Ascending aorta (tissue), 2 donors: ENCODE results near the gene DAGLB. TPM values are rescaled to one million over a fixed set of nuclear protein-coding genes. Genes with fewer than 3 reads are reported as not detected.

ENCODE experiments used
- DNase-seq, 2 donors: peaks; one replicate each; pipeline ENCODE4 v3.0.0-alpha.2; 2019; ENCODE audit warnings: low spot score in 2 of 2
- H3K27ac ChIP-seq, 2 donors: fragments of 200-600 bp; sonication (generic); one replicate each; pipeline ENCODE4 v1.5.1; 2016 to 2017; ENCODE audit warnings: mild to moderate bottlenecking in 1 of 2
- H3K27me3 ChIP-seq: fragments of 200-600 bp; sonication (generic); one replicate; pipeline ENCODE4 v1.5.1; 2017
- H3K36me3 ChIP-seq, 2 donors: fragments of 200-600 bp; sonication (generic); one replicate each; pipeline ENCODE4 v1.5.1; 2016
- H3K4me1 ChIP-seq, 2 donors: fragments of 200-600 bp; sonication (generic); one replicate each; pipeline ENCODE4 v1.5.1; 2016 to 2017; ENCODE audit warnings: mild to moderate bottlenecking in 1 of 2
- H3K4me3 ChIP-seq, 2 donors: fragments of 200-600 bp; sonication (generic); one replicate each; pipeline ENCODE4 v1.5.1; 2016 to 2017; ENCODE audit warnings: mild to moderate bottlenecking in 1 of 2
- H3K9me3 ChIP-seq, 2 donors: fragments of 200-600 bp; sonication (generic); one replicate each; pipeline ENCODE4 v1.5.1; 2016
- intact Hi-C: fragments of 100-400 bp; cut with DNase I; formaldehyde crosslinking; loops from one replicate; pipeline ENCODE4 v1.15.1; 2023
- total RNA-seq: library from RNA; depleted of rRNA; stranded (reverse); fragments of >200 nt; gene quantifications from one replicate; pipeline ENCODE4 v1.1.0, GENCODE V29; 2016
- TF ChIP-seq, protein P1 (sequence below), 3 experiments: fragments of 200-600 bp in 2 of 3; fragments of 450-650 bp in 1 of 3; sonication (generic) in 2 of 3; IDR thresholded peaks; one replicate each; pipeline ENCODE4 v1.5.1; 2016 to 2019; ENCODE audit warnings: antibody characterized with exemption in 3 of 3, mild to moderate bottlenecking in 1 of 3, moderate library complexity in 1 of 3

DAGLB gene
- total RNA-seq, 1 donor from 2014 or later, result 5.2 TPM

DNA sequence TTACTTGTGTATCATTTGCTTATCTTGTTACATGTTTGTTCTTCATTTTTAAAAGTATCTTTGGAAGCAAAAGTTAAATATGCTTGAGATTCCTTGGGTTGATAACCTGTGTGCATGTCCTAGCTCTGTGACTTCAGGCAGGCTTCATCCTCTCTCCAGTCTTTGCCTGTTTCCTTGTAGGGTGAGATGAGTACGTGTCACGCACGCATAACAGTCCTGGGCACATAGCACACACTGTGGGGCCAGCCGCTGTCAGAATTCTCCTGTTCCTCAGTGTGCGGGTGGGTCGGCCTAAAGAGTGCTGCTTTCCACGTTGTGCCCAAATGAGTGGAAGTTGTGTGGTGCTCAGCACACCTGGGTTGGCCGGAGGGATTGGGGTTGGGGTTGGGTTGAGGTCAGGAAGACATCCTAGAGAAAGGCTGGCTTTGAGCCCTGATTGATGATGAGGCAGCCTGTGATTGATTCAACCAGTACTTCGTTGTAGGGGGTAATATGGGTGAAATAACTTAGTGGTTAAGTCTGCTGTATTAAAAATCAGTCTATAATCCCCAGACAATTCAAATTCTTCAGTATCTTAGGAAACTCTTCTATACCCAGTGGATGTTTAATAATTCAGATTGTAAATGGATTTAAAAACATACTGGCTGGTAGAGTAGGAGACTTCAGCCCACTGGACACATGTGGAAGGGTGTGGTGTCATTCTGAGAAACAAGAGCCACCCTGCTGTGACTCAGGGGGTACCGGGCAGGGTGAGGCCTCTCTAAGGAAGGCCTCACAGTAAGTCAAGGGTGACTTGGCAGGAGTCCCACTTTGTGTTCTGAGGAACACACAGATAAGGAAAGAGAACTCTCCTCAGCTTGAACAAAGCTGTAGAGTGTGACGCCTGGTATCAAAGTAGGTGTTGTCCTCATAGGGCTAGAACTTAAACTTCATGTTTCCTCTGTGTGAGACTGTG, 54.8 kb downstream of the DAGLB start:
- H3K36me3 ChIP-seq, result peaks cover 20 to 59% of the 10 kb centered on the region in 2 donors

GRCh38 chr7:6389728-6390127, 58.0 kb downstream of the DAGLB start:
- H3K9me3 ChIP-seq, result no peaks in the 10 kb centered on the region
- no peak overlapping the region for H3K4me3 ChIP-seq
- peaks cover 10 to 29% of the 10 kb centered on the region in 2 donors for H3K4me1 ChIP-seq
- peaks cover 20 to 61% of the 10 kb centered on the region in 2 donors for H3K36me3 ChIP-seq
- TF ChIP-seq, protein P1, sequence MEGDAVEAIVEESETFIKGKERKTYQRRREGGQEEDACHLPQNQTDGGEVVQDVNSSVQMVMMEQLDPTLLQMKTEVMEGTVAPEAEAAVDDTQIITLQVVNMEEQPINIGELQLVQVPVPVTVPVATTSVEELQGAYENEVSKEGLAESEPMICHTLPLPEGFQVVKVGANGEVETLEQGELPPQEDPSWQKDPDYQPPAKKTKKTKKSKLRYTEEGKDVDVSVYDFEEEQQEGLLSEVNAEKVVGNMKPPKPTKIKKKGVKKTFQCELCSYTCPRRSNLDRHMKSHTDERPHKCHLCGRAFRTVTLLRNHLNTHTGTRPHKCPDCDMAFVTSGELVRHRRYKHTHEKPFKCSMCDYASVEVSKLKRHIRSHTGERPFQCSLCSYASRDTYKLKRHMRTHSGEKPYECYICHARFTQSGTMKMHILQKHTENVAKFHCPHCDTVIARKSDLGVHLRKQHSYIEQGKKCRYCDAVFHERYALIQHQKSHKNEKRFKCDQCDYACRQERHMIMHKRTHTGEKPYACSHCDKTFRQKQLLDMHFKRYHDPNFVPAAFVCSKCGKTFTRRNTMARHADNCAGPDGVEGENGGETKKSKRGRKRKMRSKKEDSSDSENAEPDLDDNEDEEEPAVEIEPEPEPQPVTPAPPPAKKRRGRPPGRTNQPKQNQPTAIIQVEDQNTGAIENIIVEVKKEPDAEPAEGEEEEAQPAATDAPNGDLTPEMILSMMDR (IDR thresholded peaks at IDR 0.05), result no peak
- no peak overlapping the region for H3K27ac ChIP-seq
- no peaks in the 10 kb centered on the region for H3K27me3 ChIP-seq
- no peak for DNase-seq
- intact Hi-C loops, result no loop called here

More for the DNA sequence above, 54.8 kb downstream of the DAGLB start:
- TF ChIP-seq, protein P1 (IDR thresholded peaks at IDR 0.05), result no peak
- peak overlapping the region; percentile 51 to 56 for H3K27ac ChIP-seq
- H3K27me3 ChIP-seq, result no peaks in the 10 kb centered on the region
- DNase-seq, result peak; percentile 52 to 88
- H3K4me3 ChIP-seq, result no peak overlapping the region
- H3K4me1 ChIP-seq, result peaks cover 6 to 19% of the 10 kb centered on the region in 2 donors
- intact Hi-C loops, result no loop called here
- no peaks in the 10 kb centered on the region for H3K9me3 ChIP-seq

DNA sequence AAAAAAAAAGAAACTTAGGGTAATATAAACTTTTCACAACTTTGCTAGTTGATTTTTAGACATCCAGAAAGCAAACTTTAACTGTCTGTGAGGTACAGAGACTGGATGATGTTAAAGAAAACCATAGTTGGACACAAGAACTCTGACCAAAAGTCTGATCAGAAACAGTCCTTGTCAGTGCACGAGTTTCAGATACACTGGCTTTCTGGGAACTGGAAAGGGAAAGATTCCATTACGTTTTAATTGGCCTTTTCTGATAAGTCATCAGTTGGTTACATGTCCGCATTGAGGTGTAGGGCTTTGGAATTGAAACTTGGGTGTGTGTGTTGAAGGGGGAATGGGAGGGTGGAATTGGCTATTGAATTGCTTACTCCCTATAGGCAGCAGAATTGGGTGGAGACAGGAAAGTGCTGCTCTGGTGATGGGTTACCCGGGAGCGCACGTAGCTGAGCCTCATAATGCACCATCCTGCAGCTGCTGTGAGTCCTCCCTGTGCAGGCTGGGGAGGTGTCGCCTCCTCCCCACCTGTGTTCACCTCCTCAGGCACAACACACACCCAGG, 59.9 kb downstream of the DAGLB start:
- intact Hi-C loops, result no loop called here
- no peak for DNase-seq
- peak overlapping the region in 1 of 2 donors; percentile 25 for H3K27ac ChIP-seq
- no peak overlapping the region for H3K4me3 ChIP-seq
- peaks cover 15 to 45% of the 10 kb centered on the region in 2 donors for H3K36me3 ChIP-seq
- no peaks in the 10 kb centered on the region for H3K9me3 ChIP-seq
- TF ChIP-seq, protein P1 (IDR thresholded peaks at IDR 0.05), result no peak
- H3K27me3 ChIP-seq, result no peaks in the 10 kb centered on the region
- peaks cover 17 to 39% of the 10 kb centered on the region in 2 donors for H3K4me1 ChIP-seq

DNA sequence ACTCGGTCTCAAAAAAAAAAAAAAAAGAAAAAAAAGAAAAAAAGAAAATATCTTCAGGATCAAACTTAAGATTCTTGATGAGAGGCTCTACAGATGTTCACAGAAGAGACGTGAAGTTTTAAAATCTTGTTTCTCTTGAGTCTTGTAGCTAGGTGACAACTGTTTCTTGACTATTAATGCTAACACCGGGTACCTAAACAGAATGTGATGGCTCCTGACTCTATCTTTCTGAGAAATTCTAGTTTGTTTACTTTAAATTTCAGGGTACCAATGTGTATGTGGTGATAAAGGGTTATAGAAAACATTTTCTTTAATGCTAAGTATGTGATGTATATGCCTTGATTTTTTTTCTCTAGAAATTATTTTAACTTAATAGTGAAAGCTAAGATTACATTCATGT, 61.0 kb downstream of the DAGLB start:
- peaks cover 17 to 43% of the 10 kb centered on the region in 2 donors for H3K4me1 ChIP-seq
- intact Hi-C loops, result no loop called here
- no peaks in the 10 kb centered on the region for H3K27me3 ChIP-seq
- TF ChIP-seq, protein P1 (IDR thresholded peaks at IDR 0.05), result no peak
- H3K36me3 ChIP-seq, result peaks cover 13 to 35% of the 10 kb centered on the region in 2 donors
- H3K9me3 ChIP-seq, result no peaks in the 10 kb centered on the region
- peak overlapping the region; percentile 25 to 70 for H3K27ac ChIP-seq
- no peak overlapping the region for H3K4me3 ChIP-seq
- DNase-seq, result no peak

DNA sequence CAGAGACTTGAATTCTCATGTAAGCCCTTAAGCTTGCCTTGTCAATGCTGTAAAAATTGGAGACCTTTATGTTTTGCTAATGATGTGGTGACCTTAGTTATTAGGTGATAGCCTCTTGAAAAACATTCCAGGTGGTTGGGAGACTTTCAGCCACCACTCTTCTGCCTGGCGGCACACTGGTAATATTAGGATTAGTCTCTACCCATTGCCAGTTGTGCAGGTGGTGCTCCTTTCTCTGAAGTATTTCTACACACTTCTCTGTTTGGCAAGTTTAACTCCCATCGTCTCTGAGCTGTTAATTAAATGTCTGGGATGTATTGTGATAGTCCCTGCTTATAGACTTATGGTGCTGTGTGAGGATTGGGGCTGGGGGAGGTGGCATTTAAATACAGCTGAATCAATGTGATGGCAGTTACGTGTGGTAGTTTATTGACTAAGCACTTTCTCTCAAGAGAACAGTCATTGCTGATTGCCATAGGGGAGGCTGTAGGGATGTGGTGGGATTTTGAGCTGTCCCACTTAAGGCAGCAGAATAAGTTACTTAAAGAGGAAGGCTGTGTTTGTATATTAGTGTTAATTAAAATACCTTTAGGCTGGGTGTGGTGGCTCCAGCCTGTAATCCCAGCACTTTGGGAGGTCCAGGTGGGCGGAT, 61.7 kb downstream of the DAGLB start:
- H3K36me3 ChIP-seq, result peaks cover 12 to 30% of the 10 kb centered on the region in 2 donors
- intact Hi-C loops, result no loop called here
- H3K9me3 ChIP-seq, result no peaks in the 10 kb centered on the region
- DNase-seq, result no peak
- H3K27me3 ChIP-seq, result no peaks in the 10 kb centered on the region
- no peak overlapping the region for H3K4me3 ChIP-seq
- TF ChIP-seq, protein P1 (IDR thresholded peaks at IDR 0.05), result no peak
- H3K4me1 ChIP-seq, result peaks cover 17 to 48% of the 10 kb centered on the region in 2 donors
- H3K27ac ChIP-seq, result peak overlapping the region; percentile 70 to 82
